HG02678 (cell line): ENCODE data around the gene SLBP.

Experiments used
- ATAC-seq: cut with Tn5 transposase; IDR thresholded peaks from one replicate; pipeline ENCODE4 v1.9.1; 2021; ENCODE audit warnings: mild to moderate bottlenecking, moderate library complexity; ENCODE audit not compliant: unreplicated experiment

SLBP gene

GRCh38 chr4:1749826-1750225, 37.7 kb upstream of the SLBP start:
- ATAC-seq, result no peak

- no peak for ATAC-seq
These were observed 37.3 kb upstream of the SLBP start for GRCh38 chr4:1749370-1749769.

GRCh38 chr4:1748465-1748995, 36.4 kb upstream of the SLBP start:
- ATAC-seq, result no peak

DNA sequence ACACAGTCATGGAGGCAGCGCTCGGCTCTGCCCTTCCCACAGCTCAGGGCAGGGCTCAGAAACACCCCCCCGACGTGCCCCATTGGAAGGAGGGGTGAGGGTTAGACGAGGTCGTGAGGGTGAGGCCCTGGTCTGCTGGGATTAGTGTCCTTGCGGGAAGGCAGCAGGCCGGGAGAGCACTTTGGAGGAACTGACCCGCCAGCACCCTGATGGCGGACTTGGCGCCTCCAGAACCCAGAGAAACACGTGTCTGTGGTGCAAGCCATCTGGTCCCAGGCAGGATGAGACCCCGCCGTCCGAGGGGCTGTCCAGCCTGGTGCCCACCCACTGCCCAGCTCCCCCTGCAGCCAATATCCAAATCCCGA, 35.5 kb upstream of the SLBP start:
- ATAC-seq, result no peak

DNA sequence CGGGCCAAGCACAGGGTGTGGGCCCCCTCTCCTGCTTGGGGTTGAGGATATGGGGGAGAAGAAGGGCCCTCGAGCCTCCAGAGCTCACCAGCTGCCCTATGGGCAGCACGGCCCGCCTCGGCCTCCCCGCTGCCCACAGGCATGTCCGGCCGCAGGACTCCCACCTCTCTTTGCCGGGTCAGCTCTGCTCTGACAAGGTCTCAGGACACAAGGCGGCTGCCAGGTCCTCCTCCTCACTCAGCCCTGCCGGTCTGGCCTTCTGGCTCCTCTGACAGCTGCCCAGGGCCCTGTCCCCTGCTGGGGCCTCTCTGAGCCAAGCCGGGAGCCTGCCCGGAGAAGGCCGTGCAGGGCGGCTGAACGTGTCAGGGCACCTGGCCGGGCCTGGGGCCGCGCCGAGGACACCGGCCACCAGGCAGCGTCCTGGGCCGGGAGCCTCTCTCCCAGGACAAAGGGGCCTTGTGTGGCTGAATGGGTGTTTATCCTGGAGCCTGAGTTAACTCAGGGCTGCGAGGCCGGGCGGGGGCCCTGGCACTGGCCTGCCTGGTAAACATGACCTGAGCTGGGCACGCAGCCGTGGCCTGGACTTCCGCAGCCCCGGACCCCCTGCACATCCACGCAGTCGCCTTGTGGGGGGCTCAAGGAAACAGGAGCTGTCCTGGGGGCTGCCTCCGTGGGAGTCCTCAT, 34.9 kb upstream of the SLBP start:
- no peak for ATAC-seq

DNA sequence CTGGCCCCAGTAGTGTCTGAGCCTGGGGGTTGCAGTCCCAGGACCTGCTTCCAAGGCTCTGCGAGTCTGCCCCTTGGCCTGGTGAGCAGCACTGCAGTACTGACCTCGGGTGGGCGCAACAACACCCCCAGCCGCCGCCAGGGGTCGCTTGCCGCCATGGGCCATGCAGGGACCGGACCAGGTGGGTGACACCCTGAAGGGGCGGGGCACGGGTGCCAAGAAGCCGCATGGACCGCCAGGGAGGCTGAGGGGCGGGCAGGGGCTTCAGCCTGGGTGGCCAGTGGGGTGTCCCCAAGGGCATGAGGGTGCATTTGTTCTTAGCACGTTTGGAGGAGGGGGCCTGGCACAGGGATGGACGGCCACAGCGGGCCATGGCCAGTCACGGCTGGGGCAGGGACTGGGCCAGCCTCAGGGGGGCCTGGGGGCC, 34.2 kb upstream of the SLBP start:
- peak; percentile 61 for ATAC-seq

GRCh38 chr4:1745697-1746096, 33.6 kb upstream of the SLBP start:
- ATAC-seq, result no peak

- ATAC-seq, result no peak
These were observed 33.0 kb upstream of the SLBP start for GRCh38 chr4:1745165-1745564.

DNA sequence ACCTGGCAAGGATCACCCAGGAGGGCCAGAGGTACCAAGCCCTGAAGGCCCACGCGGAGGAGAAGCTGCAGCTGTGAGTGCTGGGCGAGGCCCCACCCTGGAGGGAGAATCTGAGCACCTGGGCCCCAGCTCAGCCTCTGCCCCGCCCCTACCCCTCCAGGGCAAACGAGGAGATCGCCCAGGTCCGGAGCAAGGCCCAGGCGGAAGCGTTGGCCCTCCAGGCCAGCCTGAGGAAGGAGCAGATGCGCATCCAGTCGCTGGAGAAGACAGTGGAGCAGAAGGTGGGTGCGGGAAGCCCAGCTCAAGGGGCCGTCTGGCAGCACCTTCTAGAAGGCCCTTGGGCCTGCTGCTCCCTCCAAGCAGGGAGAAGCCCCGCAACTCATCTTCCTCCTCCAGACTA, 32.4 kb upstream of the SLBP start:
- no peak for ATAC-seq

GRCh38 chr4:1743975-1744374, 31.9 kb upstream of the SLBP start:
- ATAC-seq, result no peak

GRCh38 chr4:1743551-1743950, 31.4 kb upstream of the SLBP start:
- no peak for ATAC-seq

- ATAC-seq, result no peak
These were observed 29.1 kb upstream of the SLBP start for GRCh38 chr4:1741208-1741607.

- ATAC-seq, result no peak
These were observed 28.0 kb upstream of the SLBP start for GRCh38 chr4:1740021-1740545.

- ATAC-seq, result no peak
These were observed 27.2 kb upstream of the SLBP start for GRCh38 chr4:1739358-1739757.

GRCh38 chr4:1738410-1738809, 26.3 kb upstream of the SLBP start:
- ATAC-seq, result no peak

DNA sequence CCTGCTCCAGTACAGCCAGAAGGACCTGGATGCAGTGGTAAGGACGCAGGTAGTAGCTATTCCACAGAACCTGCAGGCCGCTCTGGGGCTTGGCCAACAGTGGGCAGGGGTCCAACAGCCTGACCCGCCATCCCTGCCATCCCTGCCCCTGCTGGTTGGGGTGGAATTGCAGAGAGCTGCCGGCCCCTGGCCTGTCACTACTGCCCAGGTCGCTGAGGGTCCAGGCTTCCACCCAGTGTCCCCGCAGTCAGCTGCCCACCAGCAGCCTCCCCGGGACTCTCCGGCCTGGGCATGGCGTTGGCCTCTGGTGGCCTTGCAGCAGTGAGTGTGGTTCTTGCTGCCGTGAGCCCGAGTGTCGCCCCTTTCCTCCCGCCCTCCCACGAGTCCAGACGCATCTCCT, 25.5 kb upstream of the SLBP start:
- ATAC-seq, result no peak

DNA sequence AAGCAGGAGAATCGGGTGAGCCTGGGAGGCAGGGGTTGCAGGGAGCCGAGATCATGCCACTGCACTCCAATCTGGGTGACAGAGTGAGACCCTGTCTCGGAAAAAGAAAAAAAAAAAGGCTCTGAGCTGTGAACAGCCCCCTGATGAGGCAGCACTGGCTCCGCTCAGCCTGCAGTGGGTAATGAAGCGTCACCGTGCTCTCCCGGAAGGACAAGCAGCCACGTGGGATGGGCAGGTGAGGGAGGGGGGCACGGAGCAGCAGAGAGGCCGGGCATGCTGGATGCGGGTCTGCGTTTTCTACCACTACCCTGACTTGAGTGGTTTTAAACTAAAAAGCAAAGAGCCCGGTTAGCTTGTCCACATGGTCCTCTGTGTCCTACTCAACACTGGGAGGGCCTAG, 24.7 kb upstream of the SLBP start:
- ATAC-seq, result no peak

DNA sequence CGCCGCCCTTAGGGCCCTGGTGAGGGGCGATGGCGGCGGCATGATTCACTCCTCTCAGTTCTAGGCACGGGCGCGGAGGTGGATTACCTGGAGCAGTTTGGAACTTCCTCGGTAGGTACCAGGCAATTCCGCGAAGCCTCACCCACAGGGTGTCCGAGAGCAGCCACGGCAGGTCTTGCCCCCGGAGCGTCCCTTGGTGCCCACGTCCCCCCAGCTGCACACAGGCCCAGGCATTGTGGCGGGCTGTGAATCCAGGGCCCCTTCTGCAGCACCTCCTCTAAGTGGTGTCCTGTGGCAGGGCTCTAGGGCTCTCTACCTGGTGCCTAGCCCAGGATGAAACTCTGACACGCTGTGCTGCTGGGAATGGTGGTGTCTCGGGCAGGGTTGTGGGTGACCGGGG, 23.1 kb upstream of the SLBP start:
- no peak for ATAC-seq

- no peak for ATAC-seq
These were observed 20.8 kb upstream of the SLBP start for GRCh38 chr4:1732911-1733310.

DNA sequence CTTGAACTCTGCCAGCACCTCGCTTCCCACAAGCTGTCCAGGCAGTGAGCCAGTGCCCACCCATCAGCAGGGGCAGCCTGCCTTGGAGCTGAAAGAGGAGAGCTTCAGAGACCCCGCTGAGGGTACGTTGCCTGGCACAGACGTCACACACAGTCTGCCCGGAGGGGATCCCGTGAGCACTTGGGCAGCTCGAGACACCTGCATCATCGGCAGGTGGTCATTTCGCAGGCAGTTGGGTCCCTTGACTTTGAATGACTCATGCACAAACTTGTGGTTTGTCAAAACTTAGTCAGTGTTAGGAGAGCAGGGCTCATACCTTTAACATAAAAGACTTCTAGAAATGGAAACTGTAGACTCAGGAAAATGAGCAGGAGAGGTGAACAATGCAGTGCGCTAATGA, 19.1 kb upstream of the SLBP start:
- no peak for ATAC-seq

DNA sequence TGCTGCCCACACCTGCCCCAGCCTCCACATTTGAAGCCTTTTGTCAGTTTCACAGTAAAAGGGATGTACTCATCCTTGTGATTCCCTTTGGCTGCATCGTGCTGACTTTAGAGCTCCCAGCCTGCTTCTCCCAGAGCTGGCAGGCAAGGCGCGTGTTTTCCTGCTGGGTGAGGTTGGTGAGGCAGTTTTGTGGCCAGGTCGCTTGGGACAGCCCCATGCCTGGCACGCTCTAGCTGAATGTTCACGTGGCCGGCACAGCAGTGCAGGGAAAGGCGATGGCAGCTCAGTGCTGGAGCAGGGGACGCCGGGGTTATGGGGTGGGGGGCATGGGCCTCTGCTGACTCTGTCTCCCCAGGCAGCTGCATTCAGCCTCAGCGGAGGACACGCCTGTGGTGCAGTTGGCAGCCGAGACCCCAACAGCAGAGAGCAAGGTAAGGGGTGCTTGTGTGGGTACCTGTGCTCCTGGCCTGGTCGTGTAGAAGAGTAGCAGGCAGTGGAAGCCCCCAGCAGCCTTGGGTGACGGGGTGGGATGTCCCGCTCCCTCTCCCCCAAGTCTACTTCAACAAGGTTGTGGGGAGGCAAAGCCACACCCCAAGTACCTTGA, 18.5 kb upstream of the SLBP start:
- no peak for ATAC-seq
